Hepatocyte (in vitro differentiated cells): Measurements from ENCODE around the gene RPL18A. TPM values are rescaled to one million over a fixed set of nuclear protein-coding genes. Genes with fewer than 3 reads are reported as not detected.

Experiments used
- DNase-seq: peaks from one replicate; pipeline ENCODE4 v3.0.0-alpha.2; 2016; ENCODE audit warnings: low spot score
- H2AFZ ChIP-seq: fragments of 200-600 bp; sonication (generic); 2 replicates; pipeline ENCODE4 v1.6.0; 2016; ENCODE audit warnings: antibody characterized with exemption, mild to moderate bottlenecking
- H3K27ac ChIP-seq: fragments of 200-600 bp; sonication (generic); 2 replicates; pipeline ENCODE4 v1.5.1; 2016; ENCODE audit warnings: mild to moderate bottlenecking
- H3K27me3 ChIP-seq: fragments of 200-600 bp; sonication (generic); 2 replicates; pipeline ENCODE4 v1.6.1; 2016
- H3K36me3 ChIP-seq: fragments of 200-600 bp; sonication (generic); replicated peaks from 2 replicates; pipeline ENCODE4 v1.5.1; 2016; ENCODE audit warnings: low read depth; ENCODE audit not compliant: insufficient read depth
- H3K4me1 ChIP-seq: fragments of 200-600 bp; sonication (generic); 2 replicates; pipeline ENCODE4 v1.5.1; 2016; ENCODE audit warnings: mild to moderate bottlenecking, moderate library complexity; ENCODE audit not compliant: insufficient read depth
- H3K4me2 ChIP-seq: fragments of 200-600 bp; sonication (generic); 2 replicates; pipeline ENCODE4 v1.6.0; 2016
- H3K4me3 ChIP-seq: fragments of 200-600 bp; sonication (generic); 2 replicates; pipeline ENCODE4 v1.5.1; 2016; ENCODE audit warnings: mild to moderate bottlenecking
- H3K79me2 ChIP-seq: fragments of 200-600 bp; sonication (generic); 2 replicates; pipeline ENCODE4 v1.6.0; 2017; ENCODE audit warnings: mild to moderate bottlenecking
- H3K9me2 ChIP-seq: fragments of 200-600 bp; sonication (generic); replicated peaks from 2 replicates; pipeline ENCODE4 v1.6.0; 2017; ENCODE audit warnings: mild to moderate bottlenecking; ENCODE audit not compliant: insufficient read depth
- H3K9me3 ChIP-seq: fragments of 200-600 bp; sonication (generic); 2 replicates; pipeline ENCODE4 v1.5.1; 2016; ENCODE audit warnings: low read depth, mild to moderate bottlenecking
- H4K20me1 ChIP-seq: fragments of 200-600 bp; sonication (generic); 2 replicates; pipeline ENCODE4 v1.6.0; 2016; ENCODE audit warnings: mild to moderate bottlenecking; ENCODE audit not compliant: insufficient read depth, poor library complexity, severe bottlenecking
- EZH2 ChIP-seq: fragments of 200-600 bp; sonication (generic); IDR thresholded peaks from 2 replicates; pipeline ENCODE4 v1.6.1; 2016; ENCODE audit warnings: antibody characterized with exemption, mild to moderate bottlenecking, borderline replicate concordance
- EZH2phosphoT487 ChIP-seq: fragments of 200-600 bp; sonication (generic); IDR thresholded peaks from one replicate; pipeline ENCODE4 v1.6.1; 2018; ENCODE audit warnings: antibody characterized with exemption, mild to moderate bottlenecking, low read depth, moderate library complexity; ENCODE audit not compliant: unreplicated experiment, severe bottlenecking
- WGBS: methylation state at CpG from one replicate; pipeline ENCODE4 v1.1.6; 2016; ENCODE audit warnings: low lambda C conversion rate; ENCODE audit errors: missing lambda C conversion rate; 5-methylcytosine and 5-hydroxymethylcytosine counted together
- polyA plus RNA-seq: library from polyadenylated mRNA; unstranded; fragments of >200 nt; fragmentation: Nextera tagmentation; extraction: Ambion mirVana; gene quantifications from 2 replicates; pipeline ENCODE4 v1.2.1, GENCODE V29; 2016
- total RNA-seq: library from RNA; depleted of rRNA; stranded (reverse); fragments of >200 nt; gene quantifications from 2 replicates; pipeline ENCODE4 v1.2.3, GENCODE V29; 2014
- TF ChIP-seq, protein P1 (sequence below): fragments of 200-600 bp; sonication (generic); IDR thresholded peaks from 2 replicates; pipeline ENCODE4 v1.5.1; 2016; ENCODE audit warnings: antibody characterized with exemption, mild to moderate bottlenecking; ENCODE audit not compliant: poor library complexity

Gene RPL18A
- total and polyA plus RNA-seq, 2 experiments from 2014 or later, result 646 to 1,114 TPM

DNA sequence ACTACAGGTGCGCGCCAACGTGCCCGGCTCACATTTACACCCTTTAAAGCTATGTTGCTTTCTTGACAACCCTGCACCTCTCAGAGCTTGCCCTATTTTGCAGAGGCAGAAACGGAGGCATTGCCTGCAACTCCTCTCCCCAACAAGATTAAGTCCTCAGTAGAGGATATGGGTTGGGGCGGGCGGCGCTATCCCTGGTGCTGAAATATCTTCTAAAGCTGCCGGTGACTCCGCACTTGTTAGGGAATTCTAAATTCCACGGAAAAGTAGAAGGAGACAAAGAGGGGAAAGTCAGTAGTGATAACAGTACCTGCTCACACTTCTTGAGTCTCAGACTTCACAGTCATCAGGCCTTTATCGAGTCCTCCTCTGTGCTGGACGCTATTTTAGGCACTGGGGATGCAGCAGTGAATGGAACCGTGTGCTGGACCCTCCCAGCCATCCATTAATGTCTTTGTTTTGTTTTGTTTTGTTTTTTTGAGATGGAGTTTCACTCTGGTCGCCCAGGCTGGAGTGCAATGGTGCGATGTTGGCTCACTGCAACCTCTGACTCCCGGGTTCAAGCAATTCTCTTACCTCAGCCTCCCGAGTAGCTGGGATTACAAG, 30.0 kb downstream of the RPL18A start:
- Histone ChIP-seq H4K20me1 (no peaks in the 10 kb centered on the region), H3K79me2 (no peaks in the 10 kb centered on the region), H3K27ac (no peak overlapping the region), H3K9me3 (no peaks in the 10 kb centered on the region), H3K4me1 (no peaks in the 10 kb centered on the region), H3K27me3 (no peaks in the 10 kb centered on the region), H3K4me3 (no peak overlapping the region), H3K4me2 (no peak overlapping the region), H3K36me3 (no peaks in the 10 kb centered on the region), H2AFZ (no peak overlapping the region), H3K9me2 (no peaks in the 10 kb centered on the region)
- TF ChIP-seq EZH2phosphoT487 (no peak), EZH2 (no peak)
- TF ChIP-seq, protein P1, sequence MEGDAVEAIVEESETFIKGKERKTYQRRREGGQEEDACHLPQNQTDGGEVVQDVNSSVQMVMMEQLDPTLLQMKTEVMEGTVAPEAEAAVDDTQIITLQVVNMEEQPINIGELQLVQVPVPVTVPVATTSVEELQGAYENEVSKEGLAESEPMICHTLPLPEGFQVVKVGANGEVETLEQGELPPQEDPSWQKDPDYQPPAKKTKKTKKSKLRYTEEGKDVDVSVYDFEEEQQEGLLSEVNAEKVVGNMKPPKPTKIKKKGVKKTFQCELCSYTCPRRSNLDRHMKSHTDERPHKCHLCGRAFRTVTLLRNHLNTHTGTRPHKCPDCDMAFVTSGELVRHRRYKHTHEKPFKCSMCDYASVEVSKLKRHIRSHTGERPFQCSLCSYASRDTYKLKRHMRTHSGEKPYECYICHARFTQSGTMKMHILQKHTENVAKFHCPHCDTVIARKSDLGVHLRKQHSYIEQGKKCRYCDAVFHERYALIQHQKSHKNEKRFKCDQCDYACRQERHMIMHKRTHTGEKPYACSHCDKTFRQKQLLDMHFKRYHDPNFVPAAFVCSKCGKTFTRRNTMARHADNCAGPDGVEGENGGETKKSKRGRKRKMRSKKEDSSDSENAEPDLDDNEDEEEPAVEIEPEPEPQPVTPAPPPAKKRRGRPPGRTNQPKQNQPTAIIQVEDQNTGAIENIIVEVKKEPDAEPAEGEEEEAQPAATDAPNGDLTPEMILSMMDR, result no peak
- peak; percentile 79 for DNase-seq
- WGBS, result 29% methylated on average over 18 of the region's 18 CpGs

DNA sequence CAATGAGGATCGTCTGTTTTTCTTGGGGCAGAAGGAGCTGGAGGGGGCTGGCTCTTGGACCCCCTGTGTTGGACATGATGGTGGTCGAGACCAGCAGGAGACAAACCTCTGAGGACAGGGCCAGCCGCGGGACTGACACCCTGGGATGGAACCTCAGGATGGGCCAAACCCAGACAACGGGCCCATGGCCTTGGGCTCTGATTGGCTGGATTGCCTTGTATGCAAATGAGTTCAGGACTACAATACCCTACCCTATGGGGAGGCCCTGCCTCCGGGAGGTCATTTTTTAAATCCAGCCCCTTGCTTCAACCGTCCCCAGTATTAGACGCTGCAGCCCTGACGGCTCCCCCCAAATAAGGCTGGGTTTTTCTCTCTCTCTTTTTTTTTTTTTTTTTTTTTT, 34.1 kb downstream of the RPL18A start:
- WGBS, result 84% methylated on average over 9 of the region's 9 CpGs
- Histone ChIP-seq H2AFZ (no peak overlapping the region), H3K36me3 (no peaks in the 10 kb centered on the region), H3K9me3 (no peaks in the 10 kb centered on the region), H4K20me1 (no peaks in the 10 kb centered on the region), H3K9me2 (no peaks in the 10 kb centered on the region), H3K27me3 (no peaks in the 10 kb centered on the region), H3K4me2 (no peak overlapping the region), H3K79me2 (no peaks in the 10 kb centered on the region), H3K4me1 (no peaks in the 10 kb centered on the region), H3K27ac (no peak overlapping the region), H3K4me3 (no peak overlapping the region)
- DNase-seq, result no peak
- TF ChIP-seq EZH2phosphoT487, result no peak
- TF ChIP-seq, protein P1, result no peak
- TF ChIP-seq EZH2, result no peak

DNA sequence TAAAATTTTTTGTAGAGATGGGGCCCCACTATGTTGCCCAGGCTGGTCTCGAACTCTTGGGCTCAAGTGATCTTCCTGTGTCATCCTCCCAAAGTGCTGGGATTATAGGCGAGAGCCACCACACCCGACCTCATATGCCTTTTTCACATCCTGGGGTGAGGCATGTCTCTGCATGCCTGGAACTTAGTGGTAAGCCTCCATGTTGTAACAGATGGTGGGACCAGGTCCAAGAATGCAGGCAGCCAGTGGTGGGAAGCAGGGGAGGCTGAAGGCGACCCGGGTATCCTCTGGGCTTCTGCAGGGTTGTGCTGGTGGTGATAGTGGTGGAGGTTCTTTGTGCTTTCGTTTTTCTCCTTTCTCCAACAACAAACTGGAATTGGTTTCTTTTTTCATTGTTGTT, 43.0 kb downstream of the RPL18A start:
- H2AFZ ChIP-seq, result no peak overlapping the region
- no peak for TF ChIP-seq EZH2
- TF ChIP-seq, protein P1, result no peak

More for the DNA sequence above, 43.0 kb downstream of the RPL18A start:
- no peaks in the 10 kb centered on the region for H3K9me2 ChIP-seq
- H3K4me2 ChIP-seq, result no peak overlapping the region
- no peaks in the 10 kb centered on the region for H3K4me1 ChIP-seq
- 84% methylated on average over 6 of the region's 6 CpGs for WGBS
- no peak for DNase-seq
- H4K20me1 ChIP-seq, result no peaks in the 10 kb centered on the region
- H3K36me3 ChIP-seq, result no peaks in the 10 kb centered on the region
- no peaks in the 10 kb centered on the region for H3K9me3 ChIP-seq
- H3K27me3 ChIP-seq, result no peaks in the 10 kb centered on the region
- H3K27ac ChIP-seq, result no peak overlapping the region
- H3K79me2 ChIP-seq, result no peaks in the 10 kb centered on the region
- no peak overlapping the region for H3K4me3 ChIP-seq
